ENCODE measurements around the gene QRICH2.
"Not testable (repeated sequence)": the region's sequence is repeated elsewhere in the genome, so short reads cannot be mapped to it uniquely, and the experiment has no call there.

Gene QRICH2, protein sequence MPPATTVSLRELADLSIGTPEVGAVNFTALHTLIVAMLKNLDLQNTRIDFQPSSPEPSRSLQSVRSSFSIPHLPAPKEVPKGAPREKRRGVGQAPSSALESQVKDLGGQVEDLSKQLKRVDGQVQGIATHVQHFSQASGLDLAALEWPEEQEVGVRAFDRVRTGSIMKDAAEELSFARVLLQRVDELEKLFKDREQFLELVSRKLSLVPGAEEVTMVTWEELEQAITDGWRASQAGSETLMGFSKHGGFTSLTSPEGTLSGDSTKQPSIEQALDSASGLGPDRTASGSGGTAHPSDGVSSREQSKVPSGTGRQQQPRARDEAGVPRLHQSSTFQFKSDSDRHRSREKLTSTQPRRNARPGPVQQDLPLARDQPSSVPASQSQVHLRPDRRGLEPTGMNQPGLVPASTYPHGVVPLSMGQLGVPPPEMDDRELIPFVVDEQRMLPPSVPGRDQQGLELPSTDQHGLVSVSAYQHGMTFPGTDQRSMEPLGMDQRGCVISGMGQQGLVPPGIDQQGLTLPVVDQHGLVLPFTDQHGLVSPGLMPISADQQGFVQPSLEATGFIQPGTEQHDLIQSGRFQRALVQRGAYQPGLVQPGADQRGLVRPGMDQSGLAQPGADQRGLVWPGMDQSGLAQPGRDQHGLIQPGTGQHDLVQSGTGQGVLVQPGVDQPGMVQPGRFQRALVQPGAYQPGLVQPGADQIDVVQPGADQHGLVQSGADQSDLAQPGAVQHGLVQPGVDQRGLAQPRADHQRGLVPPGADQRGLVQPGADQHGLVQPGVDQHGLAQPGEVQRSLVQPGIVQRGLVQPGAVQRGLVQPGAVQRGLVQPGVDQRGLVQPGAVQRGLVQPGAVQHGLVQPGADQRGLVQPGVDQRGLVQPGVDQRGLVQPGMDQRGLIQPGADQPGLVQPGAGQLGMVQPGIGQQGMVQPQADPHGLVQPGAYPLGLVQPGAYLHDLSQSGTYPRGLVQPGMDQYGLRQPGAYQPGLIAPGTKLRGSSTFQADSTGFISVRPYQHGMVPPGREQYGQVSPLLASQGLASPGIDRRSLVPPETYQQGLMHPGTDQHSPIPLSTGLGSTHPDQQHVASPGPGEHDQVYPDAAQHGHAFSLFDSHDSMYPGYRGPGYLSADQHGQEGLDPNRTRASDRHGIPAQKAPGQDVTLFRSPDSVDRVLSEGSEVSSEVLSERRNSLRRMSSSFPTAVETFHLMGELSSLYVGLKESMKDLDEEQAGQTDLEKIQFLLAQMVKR (N-terminal part only)

DNA sequence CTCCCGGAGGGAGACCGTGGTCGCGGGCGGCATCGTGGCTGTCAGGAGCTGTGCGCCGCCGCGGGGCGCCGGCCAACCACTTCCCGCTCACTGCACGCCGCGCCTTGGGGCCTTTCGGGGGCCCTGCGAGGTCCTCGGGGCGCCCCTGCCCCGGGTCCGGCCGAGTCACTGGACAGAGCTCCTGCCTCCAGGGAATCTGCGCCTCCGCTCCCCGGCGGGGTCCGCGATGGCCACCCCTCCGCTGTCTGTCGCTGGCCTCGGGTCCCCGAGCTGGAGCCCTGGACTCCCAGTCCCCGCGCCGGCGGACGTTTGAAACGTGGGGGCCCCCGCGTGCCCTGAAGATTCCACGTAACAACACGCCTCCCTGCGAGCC is at the start of gene QRICH2:
Gene QRICH2, minus strand, starts transcription at position 311 of the 373 bp plus-strand sequence. Its CDS starts 278 bp downstream, at position 33.
- DNase-seq = no peak

DNA sequence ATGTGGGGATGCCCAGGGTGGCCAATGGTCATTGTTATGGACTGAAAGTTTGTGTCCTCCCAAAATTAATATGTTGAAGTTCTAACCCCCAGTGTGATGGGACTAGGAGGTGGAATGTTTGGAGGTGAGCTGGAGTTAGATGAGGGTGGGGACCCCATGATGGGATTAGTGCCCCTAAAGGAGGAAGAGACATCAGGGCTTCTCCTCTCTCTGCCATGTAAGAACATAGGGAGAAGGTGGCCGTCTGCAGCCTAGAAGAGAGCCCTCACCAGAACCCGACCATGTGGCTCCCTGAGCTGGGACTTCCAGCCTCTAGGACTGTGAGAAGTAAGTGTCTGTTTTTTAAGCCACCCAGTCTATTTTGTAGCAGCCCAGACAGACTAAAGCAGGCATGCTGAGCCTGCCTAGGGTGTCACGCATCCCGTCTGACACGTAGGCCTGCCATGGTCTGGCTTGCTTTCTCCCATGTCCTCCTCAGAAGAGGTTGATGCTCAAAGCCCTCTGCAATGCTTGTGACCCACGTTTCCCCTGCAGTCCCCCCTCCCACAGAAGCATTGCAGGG is 49.6 kb upstream of the QRICH2 start:
- DNase-seq = no peak

DNA sequence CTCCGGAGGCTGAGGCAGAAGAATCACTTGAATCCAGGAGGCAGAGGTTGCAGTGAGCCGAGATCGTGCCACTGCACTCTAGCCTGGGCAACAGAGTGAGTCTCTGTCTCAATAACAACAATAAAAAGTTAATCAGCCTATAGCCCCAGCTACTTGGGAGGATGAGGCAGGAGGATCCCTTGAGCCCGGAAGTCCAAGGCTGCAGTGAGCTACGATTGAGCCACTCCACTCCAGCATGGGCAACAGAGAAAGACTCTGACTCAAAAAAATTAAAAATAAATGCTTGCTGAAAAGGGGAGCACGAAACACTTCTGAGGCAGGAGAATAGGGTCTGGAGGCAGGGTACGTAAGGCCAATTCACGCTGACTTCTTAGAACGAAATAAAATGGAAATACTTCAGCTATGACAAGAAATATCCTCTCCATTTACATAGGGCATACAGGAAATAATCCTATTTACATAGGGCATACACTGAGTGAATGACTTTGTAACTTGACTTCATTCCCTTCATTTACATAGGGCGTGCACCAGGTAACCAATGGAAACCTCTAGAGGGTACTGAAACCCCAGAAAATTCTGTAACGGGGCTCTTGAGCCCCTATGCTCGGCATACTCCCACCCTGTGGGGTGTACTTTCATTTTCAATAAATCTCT is 48.9 kb upstream of the QRICH2 start:
- DNase-seq = no peak

DNA sequence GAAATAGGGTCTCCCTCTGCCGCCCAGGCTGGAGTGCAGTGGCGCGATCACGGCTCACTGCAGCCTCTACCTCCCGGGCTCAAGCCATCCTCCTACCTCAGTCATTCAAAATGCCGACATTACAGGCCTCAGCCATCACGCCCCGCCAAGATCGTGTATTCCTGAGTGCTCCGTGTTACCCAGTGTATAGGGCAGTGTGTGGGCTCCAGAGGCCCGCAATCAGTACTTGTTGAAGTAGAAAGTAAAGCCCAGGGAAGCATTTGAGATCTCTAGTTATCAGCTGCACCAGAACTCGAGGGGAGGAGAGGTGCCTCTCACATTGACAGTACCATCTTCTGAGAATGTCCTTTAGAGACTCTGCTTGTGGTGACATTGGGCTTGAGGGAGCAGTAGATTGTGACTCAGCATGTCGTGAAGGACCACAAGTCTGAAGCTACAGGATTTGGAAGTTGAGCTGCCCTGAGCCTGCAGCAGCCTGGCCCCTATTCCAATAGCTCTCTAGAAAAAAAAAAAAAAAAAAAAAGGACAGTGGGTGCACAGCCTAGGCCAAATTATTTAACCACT is 46.8 kb upstream of the QRICH2 start:
- DNase-seq = no peak

DNA sequence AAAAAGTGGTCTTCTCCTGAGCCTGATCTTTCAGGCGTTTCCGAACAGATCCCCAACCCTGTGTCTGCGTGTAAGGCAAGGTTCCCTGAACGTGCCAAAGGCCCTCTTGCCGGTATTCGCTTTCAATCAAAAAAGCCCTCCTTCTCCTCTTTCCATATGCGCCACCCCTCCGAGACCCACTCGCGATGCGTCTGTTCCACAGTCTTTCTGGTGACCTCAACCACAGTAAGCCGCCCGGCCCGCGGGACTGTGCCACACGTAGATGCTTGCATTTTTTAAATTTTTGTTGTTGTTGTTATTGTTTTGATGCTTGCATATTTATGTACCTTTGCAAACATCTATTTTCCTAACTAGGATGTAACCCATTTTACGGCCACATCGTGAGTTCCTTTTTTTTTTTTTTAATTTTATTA is 46.2 kb upstream of the QRICH2 start:
- DNase-seq = no peak

DNA sequence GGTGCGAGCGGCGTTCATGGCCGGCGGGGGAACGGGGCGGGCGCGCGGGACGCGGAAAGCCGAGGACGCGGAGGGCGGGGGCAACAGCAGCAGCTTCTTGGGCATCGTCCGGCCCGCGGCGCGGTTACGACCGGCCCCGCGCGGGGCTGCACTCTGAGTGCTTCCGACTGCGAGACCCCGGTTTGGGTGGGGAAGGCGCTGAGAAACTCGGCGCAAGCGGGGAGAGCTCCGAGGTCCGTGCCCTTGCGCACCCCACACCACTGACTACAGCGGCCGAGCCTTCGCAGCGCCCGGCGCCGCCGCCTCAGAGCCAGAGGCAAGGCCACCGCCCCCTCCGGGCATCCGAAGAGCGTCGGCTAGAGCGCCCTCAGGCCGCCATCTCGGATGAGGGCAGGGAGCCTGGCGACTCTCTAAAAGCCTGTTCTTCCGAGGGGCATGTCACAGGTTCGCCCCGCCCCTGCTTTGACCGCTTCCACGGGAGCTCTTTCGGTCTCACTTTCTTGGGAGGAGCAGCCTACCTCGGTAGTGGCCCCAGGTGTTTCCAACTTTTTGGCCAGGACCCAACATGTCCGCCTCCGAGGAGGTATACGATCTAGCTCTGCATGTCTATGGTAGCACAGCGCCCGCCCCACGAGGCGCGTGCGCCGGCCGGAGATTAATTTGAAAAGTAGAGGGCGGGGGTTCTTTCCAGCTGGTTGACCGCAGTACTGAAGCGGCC is 45.7 kb upstream of the QRICH2 start, which contains the start of gene PRPSAP1:
Gene PRPSAP1, minus strand, starts transcription at position 318 of the 718 bp plus-strand sequence. Its CDS starts 213 bp downstream, at position 105.
- peak; percentile 85 to 93 for DNase-seq

DNA sequence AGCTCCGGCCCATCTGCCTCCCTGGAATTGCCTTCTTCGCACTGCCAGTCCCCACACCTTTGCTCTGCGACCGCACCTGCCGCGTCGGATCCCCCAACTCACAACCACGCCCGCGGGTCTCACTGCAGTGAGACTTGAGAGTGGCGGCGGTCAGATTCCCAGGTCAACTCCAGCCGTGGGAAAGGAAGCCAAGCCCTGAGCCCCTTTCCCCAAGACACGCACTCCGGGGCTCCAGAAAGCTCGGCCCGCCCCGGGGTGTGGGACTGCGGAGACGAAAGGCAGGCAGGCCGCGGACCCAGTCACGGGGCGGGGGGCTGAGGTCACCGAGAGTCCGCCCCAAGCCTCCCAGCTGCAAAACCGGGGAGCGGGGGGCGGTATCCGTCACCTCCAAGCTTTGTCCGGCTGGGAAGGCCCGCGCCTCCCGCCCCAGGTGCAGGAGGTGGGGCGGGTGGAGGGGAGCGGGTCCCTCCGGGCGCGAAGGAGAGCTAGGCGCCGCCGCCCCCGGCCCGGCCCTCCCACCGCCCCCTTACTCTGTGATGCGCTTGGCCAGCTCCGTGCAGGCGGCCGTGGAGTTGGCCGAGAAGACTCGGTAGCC is 45.0 kb upstream of the QRICH2 start:
- DNase-seq = no peak

DNA sequence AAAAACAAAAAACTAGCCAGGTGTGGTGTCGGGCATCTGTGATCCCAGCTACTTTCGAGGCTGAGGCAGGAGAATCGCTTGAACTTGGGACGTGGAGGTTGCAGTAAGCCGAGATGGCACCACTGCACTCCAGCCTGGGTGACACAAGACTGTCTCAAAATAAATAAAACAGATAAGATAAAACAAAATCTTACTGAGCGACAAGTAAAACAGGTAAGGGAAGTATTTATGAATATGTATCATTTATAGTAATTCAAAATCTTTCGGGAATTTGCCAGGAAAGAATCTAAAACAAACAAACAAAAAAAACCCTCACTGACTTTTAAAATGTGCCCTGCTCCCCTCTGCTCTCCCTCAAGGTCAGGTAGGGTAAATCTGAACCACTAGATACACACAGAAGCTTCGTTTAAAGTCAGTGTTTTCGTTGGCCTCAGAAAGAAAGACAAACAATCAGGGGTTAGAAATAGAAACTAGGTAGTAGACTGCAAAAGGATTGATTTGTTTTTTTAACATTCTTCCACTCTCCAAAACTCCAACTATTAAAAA is 43.5 kb upstream of the QRICH2 start:
- DNase-seq = no peak

DNA sequence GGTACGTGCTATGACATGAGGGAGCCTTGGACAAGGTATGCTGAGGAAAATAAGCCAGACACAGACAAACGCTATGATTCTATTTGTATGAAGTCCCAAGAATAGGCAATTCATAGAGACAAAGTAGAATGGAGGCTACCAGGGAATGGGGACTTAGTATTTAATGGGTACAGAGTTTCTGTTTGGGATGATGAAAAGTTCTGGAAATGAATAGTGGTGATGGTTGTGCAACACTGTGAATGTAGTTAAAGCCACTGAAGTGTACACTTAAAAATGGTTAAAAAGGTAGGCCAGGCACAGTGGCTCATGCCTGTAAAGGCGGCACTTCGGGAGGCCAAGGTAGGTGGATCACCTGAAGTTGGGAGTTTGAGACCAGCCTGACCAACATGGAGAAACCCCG is 42.4 kb upstream of the QRICH2 start:
- no peak for DNase-seq

DNA sequence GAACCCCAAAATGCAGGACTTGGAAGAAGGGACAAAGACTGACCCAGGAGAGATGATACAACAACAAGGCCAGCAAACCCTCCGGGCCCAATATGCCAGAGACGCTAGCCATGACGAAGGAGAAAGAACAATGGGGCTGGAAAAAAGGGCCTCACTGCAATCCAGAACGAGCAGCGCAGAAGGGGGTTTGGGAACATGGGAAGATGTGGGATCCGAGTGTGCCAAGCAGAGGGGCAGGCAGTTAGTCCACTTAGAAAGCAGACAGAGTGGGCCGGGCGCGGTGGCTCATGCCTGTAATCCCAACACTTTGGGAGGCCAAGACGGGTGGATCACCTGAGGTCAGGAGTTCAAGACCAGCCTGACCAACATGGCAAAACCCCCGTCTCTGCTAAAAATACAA is 38.9 kb upstream of the QRICH2 start:
- DNase-seq = not testable (repeated sequence)

DNA sequence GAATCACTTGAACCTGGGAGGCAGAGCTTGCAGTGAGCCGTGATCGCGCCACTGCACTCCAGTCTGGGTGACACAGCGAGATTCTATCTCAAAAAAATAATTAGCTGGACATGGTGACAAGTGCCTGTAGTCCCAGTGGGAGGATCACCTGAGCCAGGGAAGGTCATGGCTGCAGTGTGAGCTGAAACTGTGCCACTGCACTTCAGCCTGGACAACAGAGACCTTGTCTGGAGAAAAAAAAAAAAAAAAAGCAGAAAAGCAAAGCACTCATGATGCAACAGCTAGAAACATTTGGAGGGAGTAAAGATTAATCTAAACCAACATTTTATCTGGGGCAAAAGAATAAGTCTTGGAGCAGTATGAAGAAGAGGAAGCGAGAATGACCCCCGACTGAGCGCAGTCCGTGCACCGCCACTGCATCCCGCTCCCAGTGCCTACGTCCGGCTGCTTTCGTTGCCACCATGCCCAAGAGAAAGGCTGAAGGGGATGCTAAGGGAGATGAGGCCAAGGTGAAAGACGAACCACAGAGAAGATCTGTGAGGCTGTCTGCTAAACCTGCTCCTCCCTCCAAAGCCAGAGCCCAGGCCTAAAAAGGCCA is 37.4 kb upstream of the QRICH2 start:
- DNase-seq = peak in 1 of 2 experiments; percentile 12

DNA sequence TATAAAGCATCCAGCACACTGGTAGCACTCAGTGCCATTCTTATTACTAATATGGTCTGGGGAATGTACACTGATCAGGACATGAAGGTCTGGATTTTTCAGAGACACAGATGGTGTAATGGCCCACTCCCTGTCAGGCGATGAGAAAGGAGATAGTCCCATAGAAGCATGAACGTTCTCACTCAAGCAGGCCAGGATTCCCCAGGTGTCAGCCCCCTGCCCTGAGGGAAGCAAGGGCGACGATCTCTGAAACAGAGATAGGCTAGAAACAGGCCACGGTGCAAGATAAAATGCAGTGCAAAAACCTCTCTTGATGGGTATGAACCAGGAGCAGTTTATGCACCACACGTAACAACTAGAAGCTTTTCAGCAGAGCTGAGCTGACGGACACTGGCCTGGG is 35.0 kb upstream of the QRICH2 start:
- DNase-seq = no peak

DNA sequence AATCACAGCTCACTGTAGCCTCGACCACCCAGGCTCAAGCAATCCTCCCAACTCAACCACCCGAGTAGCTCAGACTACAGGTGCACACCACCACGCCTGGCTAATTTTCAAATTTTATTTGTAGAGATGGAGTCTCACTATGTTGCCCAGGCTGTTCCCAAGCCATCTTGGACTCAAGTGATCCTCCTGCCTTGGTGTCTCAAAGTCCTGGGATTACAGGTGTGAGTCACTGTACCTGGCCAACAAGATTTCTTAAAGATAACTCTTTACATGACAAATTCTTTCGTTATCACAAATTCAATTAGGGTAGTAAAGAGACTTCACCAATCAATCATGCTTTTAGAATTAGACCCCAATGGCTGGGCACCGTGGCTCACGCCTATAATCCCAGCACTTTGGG is 33.2 kb upstream of the QRICH2 start:
- no peak for DNase-seq

DNA sequence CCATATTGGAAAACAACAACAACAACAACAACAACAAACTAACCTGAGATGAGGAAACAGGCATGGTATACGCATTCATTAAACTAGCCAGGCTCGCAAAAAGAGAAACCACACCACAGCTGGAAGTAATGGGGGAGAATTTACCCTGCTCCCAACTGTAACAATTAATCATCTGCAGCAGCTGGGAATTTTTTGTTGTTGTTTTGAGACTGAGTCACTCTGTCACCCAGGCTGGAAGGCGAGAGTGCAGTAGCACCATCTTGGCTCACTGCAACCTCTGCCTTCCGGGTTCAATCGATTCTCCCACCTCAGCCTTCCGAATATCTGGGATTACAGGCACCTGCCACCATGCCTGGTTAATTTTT is 29.3 kb upstream of the QRICH2 start:
- DNase-seq = no peak

DNA sequence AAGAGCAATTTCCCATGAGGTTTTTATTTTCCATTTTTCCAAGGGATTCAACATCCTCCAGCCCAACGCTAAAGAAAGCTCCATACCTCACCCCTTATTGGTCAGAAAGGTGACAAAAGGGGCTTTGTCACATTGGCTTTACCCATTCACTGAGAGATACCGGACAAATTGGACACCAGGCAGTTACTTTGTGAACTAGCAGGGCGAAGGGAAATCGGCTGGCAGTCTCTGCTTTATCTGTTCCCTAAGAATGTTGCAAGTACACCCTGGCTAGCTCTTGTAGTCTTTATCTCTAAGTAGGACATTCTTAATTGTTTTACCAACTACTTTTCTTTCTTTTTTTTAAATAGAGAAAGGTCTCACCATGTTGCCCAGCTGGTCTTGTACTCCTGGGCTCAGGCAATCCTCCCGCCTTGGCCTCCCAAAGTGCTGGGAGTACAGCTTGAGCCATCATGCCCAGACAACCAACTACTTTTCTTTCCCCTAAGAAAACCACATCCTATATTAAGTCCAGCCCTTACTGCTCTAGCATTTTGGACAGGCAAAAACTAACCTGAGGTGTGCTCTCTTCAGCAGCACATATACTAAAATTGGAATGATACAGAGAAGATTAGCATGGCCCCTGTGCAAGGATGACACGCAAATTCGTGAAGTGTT is 28.8 kb upstream of the QRICH2 start:
- DNase-seq = no peak

DNA sequence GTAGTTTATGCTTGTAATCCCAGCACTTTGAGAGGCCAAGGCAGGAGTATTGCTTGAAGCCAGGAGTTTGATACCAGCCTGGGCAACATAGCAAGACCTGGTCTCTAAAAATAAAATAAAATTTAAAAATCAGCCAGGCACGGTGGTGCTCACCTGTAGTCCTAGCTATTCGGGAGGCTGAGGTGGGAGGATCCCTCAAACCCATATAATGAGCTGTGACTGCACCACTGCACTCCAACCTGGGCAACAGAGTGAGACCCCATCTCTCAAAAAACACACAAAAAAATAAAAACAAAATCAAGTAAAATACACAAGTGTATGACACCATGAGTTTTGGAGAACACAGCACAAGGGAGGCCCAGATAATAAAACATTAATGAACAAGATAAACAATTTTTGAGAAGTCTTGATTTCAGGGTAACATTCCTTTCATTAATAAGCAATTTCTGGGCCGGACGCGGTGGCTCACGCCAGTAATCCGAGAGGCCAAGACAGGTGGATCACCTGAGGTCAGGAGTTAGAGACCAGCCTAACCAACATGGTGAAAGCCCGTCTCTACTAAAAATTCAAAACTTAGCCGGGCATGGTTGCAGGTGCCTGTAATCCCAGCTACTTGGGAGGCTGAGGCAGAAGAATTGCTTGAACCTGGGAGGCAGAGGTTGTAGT is 27.8 kb upstream of the QRICH2 start:
- DNase-seq = no peak

DNA sequence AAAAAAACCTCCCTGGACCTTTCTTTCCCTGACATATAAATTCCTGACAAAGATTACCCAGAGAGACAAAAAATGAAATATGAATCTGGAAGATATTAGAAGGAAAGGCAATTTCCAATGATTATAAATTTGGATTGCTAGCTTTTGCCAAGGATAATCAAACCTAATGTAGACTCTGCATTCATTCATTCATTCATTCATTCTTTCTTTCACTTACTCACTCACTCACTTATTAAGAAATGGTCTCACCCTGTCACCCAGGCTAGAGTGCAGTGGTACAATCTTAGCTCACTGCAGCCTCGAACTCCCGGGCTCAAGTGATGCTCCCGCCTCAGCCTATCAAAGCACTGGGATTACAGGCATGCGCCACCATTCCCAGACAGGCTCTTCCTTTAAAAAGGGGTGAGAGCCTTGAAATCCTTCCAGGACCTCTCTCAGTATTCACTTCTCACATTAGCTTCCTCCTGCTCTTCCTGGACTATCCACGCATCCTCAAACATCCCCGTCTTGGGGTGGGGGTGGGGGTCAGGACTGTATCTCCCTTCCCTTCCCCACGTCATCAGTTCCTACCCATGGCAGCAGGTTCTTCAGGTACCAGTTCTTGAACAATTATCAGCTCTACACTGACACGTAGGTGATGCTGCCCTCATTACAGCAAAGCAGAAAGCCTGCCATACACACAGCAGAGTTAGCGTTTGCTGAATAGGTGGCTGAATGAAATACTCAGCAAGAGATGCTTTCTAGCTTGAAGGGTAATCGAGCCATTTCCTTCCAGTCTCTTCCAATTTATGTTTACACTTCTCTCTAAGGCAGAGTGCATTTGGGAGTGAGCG is 25.8 kb upstream of the QRICH2 start:
- no peak for DNase-seq

DNA sequence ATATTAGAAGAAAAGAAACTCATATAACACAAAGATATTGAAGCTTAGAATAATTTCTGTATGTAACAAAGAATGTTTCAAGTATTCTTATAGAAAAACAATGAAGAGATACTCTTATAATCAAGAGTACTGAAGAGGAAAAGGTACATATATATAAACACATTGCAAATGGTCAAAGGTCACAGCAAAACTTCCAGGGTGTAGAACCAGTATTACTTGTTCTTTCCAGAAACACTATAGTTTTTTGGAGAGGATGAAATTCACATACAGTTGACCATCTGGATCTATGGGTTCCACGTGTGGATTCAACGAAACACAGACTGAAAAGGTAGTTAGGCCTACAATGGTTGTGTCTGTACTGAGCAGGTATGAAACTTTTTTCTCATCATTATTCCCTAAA is 23.0 kb upstream of the QRICH2 start:
- DNase-seq = no peak
